SU-DHL-6 (cell line): Measurements from ENCODE around the gene NDUFS2.

Source experiments
- CTCF ChIP-seq: fragments of 200-600 bp; sonication (generic); IDR thresholded peaks from one replicate; pipeline ENCODE4 v1.5.1; 2017; ENCODE audit warnings: antibody characterized with exemption, mild to moderate bottlenecking, low read length, moderate library complexity; ENCODE audit not compliant: insufficient read depth, poor library complexity, severe bottlenecking
- EZH2phosphoT487 ChIP-seq: fragments of 200-600 bp; sonication (generic), shearing (Covaris generic); conservative IDR thresholded peaks from 2 replicates; pipeline ENCODE4 v1.6.1; 2018; ENCODE audit warnings: mild to moderate bottlenecking, antibody characterized with exemption, low read length, moderate library complexity, mixed read lengths

GRCh38 chr1:161165742-161166668, 36.2 kb upstream of the NDUFS2 start, which contains the start of gene PPOX:
- TF ChIP-seq CTCF (peak; percentile 83), EZH2phosphoT487 (no peak)
